HG03045 (cell line): ENCODE data around the gene AADACL4.
"Not testable (repeated sequence)": the region's sequence is repeated elsewhere in the genome, so short reads cannot be mapped to it uniquely, and the experiment has no call there.

Source experiments
- ATAC-seq: cut with Tn5 transposase; IDR thresholded peaks from one replicate; pipeline ENCODE4 v1.9.1; 2021; ENCODE audit warnings: mild to moderate bottlenecking, moderate library complexity; ENCODE audit not compliant: unreplicated experiment

AADACL4 gene

DNA sequence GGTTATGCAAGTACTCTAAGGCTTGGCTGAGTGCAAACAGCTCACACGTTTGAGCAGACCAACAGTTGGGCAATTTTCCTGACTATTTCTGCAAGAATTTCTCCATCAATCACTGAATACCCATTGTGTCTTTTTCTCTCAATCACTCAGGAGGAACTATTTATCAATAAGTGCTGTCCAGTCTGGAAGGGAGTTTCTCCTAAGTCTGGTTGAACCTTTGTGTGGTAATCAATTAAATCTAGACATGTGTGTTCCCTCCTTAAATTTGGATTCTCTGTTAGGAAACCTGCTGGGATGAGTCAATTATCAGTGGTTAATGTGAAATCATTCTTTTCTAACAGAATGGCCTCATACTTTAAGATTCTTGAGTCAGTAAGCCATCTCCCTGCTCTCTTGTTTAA lies 65.2 kb downstream of the AADACL4 start:
- no peak for ATAC-seq

DNA sequence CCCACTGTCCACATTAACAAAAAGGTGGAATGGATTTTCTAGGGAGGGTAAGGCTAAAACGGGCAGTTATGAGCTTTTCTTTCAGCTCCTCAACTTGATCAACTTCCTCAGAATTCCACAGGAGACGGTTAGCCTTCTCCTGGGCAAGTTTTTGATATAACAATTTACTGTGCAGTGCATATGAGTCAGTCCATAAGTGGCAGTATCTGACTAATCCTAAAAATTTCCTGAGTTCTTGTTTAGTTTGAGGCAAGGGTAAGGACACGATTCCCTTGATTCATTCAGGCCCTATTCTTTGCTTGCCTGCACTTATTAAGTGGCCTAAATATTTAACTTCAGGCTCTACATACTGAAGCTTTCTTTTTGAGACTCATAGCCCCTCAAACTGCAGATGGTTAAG lies 65.8 kb downstream of the AADACL4 start:
- ATAC-seq, result no peak

DNA sequence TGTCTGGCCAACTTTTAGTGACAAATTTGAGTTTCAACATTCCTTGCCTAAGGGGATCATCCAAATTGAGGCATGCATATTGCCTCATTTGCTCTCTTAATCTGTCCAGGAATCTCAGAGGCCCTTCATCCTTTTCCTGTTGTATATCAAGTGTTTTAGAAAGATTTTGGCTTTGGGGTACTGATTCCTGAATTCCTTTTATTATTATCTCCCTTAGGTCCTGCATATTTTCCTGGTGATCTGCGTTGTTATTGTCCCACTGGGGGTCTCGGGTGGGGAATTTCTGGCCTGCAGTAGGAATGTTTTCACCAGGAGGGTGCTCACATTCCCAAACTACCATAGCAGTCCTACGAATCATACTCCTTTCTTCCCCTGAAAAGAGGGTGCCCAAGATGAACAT lies 67.7 kb downstream of the AADACL4 start:
- no peak for ATAC-seq

DNA sequence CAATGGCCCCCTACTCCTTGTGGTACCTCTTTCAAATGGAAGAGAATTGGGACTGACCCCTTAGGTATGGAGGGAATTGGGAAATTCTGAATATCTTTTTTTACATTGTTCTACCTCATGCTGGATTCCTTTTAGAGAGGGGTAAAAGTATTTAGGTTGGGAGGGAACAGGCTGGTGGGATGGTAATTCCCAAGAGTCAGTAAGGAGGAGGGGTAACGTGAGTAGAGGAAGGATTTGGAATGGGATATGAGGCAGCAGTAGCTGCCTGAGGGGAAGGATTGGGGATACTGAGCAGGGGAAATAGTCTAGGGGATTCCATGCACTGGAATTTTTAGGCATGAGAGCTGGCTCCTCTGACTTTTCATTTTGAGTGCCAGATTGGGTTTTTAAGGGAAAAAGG lies 68.2 kb downstream of the AADACL4 start:
- no peak for ATAC-seq

DNA sequence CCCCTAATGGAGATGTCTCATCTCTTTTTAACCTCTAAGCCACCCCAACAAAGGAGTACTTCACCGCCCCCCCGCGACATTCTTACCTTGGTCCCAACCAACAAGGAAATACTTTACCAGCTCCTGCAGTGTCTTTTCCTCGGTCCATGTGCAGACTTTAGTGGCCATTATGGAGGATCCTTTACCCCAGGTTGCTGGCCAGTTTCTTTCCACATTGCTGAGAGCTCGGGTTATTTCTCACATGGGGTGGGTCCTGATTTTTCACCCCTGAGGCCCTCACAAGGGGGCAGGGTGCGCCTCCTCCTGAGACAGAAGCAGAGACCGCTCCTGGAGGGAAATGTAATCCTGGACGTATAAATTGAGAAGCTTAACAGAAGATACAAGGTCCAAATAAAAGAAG lies 69.0 kb downstream of the AADACL4 start:
- no peak for ATAC-seq

DNA sequence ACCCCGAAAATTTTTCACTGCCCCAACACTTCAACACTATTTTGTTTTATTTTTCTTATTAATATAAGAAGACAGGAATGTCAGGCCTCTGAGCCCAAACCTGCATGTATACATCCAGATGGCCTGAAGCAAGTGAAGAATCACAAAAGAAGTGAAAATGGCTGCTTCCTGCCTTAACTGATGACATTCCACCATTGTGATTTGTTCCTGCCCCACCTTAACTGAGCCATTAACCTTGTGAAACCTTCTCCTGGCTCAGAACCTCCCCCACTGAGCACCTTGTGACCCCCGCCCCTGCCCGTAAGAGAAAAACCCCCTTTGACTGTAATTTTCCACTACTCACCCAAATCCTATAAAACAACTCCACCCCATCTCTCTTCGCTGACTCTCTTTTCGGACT lies 69.8 kb downstream of the AADACL4 start:
- ATAC-seq, result not testable (repeated sequence)

DNA sequence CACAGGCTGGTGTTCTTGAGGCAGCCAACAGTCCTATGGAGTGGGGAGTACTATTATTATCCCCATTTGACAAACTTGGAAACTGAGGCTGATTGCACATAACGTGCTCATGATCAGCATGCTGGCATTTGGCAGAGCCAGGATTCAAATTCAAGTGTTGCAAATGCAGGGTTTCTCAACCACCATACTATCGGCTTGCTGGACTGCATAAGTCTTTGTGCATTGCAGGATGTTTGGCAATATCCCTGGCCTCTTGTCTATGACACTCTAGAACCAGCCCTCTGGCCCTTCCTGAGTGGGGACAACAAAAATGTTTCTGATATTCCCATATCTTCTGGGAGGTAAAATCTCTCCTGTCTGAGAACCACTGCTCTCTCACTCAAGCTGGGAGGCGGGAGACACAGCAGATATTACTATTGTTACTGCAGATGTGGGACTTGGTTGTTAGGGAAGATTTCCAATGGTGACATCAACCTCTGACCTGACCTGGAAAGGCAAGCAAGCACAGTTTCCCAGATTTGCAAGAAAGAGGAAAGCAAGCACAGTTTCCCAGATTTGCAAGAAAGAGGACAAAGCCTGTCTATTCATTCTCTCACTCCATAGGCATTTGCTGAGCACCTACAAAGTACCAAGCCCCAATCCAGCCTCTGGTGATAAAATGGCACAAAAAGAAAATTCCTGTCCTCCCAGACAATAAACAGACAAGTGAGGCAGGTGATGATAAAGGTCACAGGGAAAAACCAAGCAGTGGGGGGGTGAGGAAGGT lies 71.0 kb downstream of the AADACL4 start:
- ATAC-seq, result no peak

DNA sequence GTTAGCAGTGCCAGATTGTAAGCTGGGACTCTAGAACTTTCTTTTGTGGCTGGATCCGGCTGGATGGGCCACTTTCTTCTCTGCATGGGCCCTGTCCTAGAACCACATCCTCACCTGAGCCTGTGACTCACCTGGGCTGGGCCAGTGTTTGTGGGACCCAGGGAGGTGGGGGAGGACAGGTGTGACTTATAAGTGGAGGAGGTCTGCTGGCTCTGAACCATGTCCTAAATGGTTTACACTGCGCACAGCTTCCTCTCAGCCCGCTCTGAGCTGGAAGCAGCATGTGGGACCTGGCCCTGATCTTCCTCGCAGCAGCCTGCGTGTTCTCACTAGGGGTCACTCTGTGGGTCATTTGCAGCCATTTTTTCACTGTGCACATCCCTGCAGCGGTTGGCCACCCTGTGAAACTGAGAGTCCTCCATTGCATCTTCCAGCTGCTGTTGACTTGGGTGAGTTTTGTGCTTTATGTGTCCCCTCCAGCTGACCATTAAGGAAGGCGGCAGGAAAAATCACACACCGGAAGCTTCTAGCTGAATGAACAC lies 72.1 kb downstream of the AADACL4 start, which contains the start of gene AADACL3:
Gene AADACL3 (plus strand): TSS at position 215 of the 542 bp plus-strand sequence. CDS start 67 bp downstream, at position 282.
- no peak for ATAC-seq
